ENCODE measurements around the gene TRMT11.

DNA sequence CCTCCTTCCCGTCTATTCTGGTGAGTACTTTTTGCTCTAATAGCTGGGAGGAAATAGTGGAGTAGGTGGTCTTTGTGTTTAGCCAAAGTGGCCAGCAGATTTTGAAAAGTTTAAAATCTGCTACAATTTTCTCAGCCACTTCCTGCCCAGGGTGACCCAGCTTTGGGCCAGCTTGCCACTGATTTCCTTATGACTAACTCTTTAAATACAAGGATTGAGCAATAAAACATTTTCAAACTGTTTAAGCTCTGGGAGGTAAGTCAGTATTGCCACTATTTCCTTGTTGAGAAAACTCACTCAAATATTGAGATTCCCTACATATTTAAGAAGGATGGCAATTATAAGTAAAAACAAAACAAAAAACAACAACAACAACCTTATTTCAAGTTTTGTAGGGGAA is 54.5 kb downstream of the TRMT11 start:
- TF ChIP-seq SIN3A (IDR thresholded peaks at IDR 0.05; ENCODE audit: borderline replicate concordance, insufficient read depth, low read length) = no peak
- TF ChIP-seq, protein P1, sequence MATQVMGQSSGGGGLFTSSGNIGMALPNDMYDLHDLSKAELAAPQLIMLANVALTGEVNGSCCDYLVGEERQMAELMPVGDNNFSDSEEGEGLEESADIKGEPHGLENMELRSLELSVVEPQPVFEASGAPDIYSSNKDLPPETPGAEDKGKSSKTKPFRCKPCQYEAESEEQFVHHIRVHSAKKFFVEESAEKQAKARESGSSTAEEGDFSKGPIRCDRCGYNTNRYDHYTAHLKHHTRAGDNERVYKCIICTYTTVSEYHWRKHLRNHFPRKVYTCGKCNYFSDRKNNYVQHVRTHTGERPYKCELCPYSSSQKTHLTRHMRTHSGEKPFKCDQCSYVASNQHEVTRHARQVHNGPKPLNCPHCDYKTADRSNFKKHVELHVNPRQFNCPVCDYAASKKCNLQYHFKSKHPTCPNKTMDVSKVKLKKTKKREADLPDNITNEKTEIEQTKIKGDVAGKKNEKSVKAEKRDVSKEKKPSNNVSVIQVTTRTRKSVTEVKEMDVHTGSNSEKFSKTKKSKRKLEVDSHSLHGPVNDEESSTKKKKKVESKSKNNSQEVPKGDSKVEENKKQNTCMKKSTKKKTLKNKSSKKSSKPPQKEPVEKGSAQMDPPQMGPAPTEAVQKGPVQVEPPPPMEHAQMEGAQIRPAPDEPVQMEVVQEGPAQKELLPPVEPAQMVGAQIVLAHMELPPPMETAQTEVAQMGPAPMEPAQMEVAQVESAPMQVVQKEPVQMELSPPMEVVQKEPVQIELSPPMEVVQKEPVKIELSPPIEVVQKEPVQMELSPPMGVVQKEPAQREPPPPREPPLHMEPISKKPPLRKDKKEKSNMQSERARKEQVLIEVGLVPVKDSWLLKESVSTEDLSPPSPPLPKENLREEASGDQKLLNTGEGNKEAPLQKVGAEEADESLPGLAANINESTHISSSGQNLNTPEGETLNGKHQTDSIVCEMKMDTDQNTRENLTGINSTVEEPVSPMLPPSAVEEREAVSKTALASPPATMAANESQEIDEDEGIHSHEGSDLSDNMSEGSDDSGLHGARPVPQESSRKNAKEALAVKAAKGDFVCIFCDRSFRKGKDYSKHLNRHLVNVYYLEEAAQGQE (IDR thresholded peaks at IDR 0.05; ENCODE audit: insufficient read depth in 1 of 2, low read depth in 2 of 2, low read length in 2 of 2) = no peak
- no peak for TF ChIP-seq TAF1 (IDR thresholded peaks at IDR 0.05; ENCODE audit: borderline replicate concordance, insufficient read depth, low read length)
- TF ChIP-seq POLR2AphosphoS5 (IDR thresholded peaks at IDR 0.05; ENCODE audit: low read depth, low read length) = no peak
